K562 (cell line): ENCODE measurements around the gene TRIM38. TPM values are rescaled to one million over a fixed set of nuclear protein-coding genes. Genes with fewer than 3 reads are reported as not detected.

Source experiments
- ADNP ChIP-seq: fragments of 200-800 bp; sonication (Bioruptor generic); IDR thresholded peaks from 2 replicates; pipeline ENCODE4 v1.6.1; 2016; ENCODE audit warnings: missing genetic modification characterization, missing compliant biosample characterization
- ARID1B ChIP-seq: fragments of 450-650 bp; IDR thresholded peaks from 2 replicates; pipeline ENCODE4 v1.6.1; 2016; ENCODE audit warnings: antibody characterized with exemption, mild to moderate bottlenecking, inconsistent platforms
- CC2D1A ChIP-seq: fragments of 450-650 bp; IDR thresholded peaks from 2 replicates; pipeline ENCODE4 v1.6.1; 2017; ENCODE audit warnings: mild to moderate bottlenecking
- CUX1 ChIP-seq: fragments of 200-800 bp; sonication (Bioruptor generic); IDR thresholded peaks from 2 replicates; pipeline ENCODE4 v1.6.1; 2016; ENCODE audit warnings: missing genetic modification characterization, missing compliant biosample characterization
- FOXJ3 ChIP-seq: sonication (generic); formaldehyde crosslinking; IDR thresholded peaks from 2 replicates; pipeline ENCODE4 v1.4.0; 2020; ENCODE audit warnings: mild to moderate bottlenecking, missing genetic modification reagents
- FOXO4 ChIP-seq: fragments of 450-650 bp; formaldehyde crosslinking; IDR thresholded peaks from 2 replicates; pipeline ENCODE4 v1.4.0; 2020; ENCODE audit warnings: mild to moderate bottlenecking, moderate library complexity
- HNRNPL ChIP-seq: fragments of 200-400 bp; formaldehyde crosslinking; IDR thresholded peaks from 2 replicates; pipeline ENCODE4 v1.6.1; 2017; ENCODE audit warnings: low read depth, mild to moderate bottlenecking, low read length
- IRF2 ChIP-seq: sonication (generic); formaldehyde crosslinking; IDR thresholded peaks from 2 replicates; pipeline ENCODE4 v1.8.1; 2022; ENCODE audit warnings: mild to moderate bottlenecking, missing genetic modification reagents
- MCM3 ChIP-seq: fragments of 450-650 bp; IDR thresholded peaks from 2 replicates; pipeline ENCODE4 v1.6.1; 2016
- MLX ChIP-seq, 2 experiments: fragments of 450-650 bp in 1 of 2; sonication (generic) in 1 of 2; formaldehyde crosslinking; conservative IDR thresholded peaks; 2 replicates each; pipeline versions ENCODE4 v1.4.0 to v1.8.1; 2020 to 2022; ENCODE audit warnings: mild to moderate bottlenecking in 1 of 2, missing genetic modification reagents in 1 of 2
- NFE2L1 ChIP-seq: fragments of 450-650 bp; IDR thresholded peaks from 2 replicates; pipeline ENCODE4 v1.6.1; 2016; ENCODE audit warnings: missing genetic modification characterization, low read depth, mild to moderate bottlenecking, missing compliant biosample characterization, moderate library complexity, borderline replicate concordance
- POLR3A ChIP-seq: IDR thresholded peaks from 2 replicates; pipeline ENCODE4 v1.6.1; 2011; ENCODE audit warnings: borderline replicate concordance, mild to moderate bottlenecking, moderate library complexity; ENCODE audit not compliant: insufficient read length, insufficient read depth; ENCODE audit errors: extremely low read depth
- RBM14 ChIP-seq: fragments of 200-400 bp; formaldehyde crosslinking; IDR thresholded peaks from 2 replicates; pipeline ENCODE4 v1.6.1; 2018; ENCODE audit warnings: low read depth, mild to moderate bottlenecking, low read length, moderate library complexity, borderline replicate concordance; ENCODE audit not compliant: insufficient read depth
- SMAD1 ChIP-seq: fragments of 150-350 bp; IDR thresholded peaks from 2 replicates; pipeline ENCODE4 v1.6.1; 2014; ENCODE audit warnings: low read length, low read depth; ENCODE audit not compliant: partially characterized antibody
- SMAD2 ChIP-seq: fragments of 150-350 bp; IDR thresholded peaks from 2 replicates; pipeline ENCODE4 v1.6.1; 2014; ENCODE audit warnings: low read depth, mild to moderate bottlenecking, low read length
- ZBTB12 ChIP-seq: fragments of 250-450 bp; sonication (Bioruptor Pico); IDR thresholded peaks from 2 replicates; pipeline ENCODE4 v1.4.0; 2020
- ZNF124 ChIP-seq: sonication (generic); formaldehyde crosslinking; IDR thresholded peaks from 2 replicates; pipeline ENCODE4 v1.8.1; 2022; ENCODE audit warnings: missing genetic modification reagents
- ZNF282 ChIP-seq: sonication (generic); formaldehyde crosslinking; IDR thresholded peaks from 2 replicates; pipeline ENCODE4 v1.8.1; 2023; ENCODE audit warnings: missing genetic modification reagents
- ZNF408 ChIP-seq: fragments of 250-450 bp; sonication (Bioruptor Pico); IDR thresholded peaks from 2 replicates; pipeline ENCODE4 v1.4.0; 2020; ENCODE audit warnings: low read depth, mild to moderate bottlenecking, moderate library complexity
- ZNF77 ChIP-seq: fragments of 250-450 bp; sonication (Bioruptor Pico); IDR thresholded peaks from 2 replicates; pipeline ENCODE4 v1.5.0; 2020
- ZNF79 ChIP-seq: fragments of 250-450 bp; sonication (Bioruptor Pico); IDR thresholded peaks from 2 replicates; pipeline ENCODE4 v1.4.0; 2020; ENCODE audit warnings: low read depth, mild to moderate bottlenecking, moderate library complexity
- polyA plus RNA-seq, 8 experiments: library from polyadenylated mRNA; depleted of rRNA in 4 of 8; stranded (reverse) in 5 of 8; unstranded in 3 of 8; fragments of >200 nt; fragmentation: Nextera tagmentation in 2 of 8; fragmentation: Illumina TruSeq in 1 of 8; extraction: Ambion mirVana in 2 of 8; extraction: Trizol in 1 of 8; gene quantifications; 2 replicates each; pipeline versions ENCODE4 v1.2.1 to v1.2.3, GENCODE V29; 2011 to 2014; ENCODE audit warnings: inconsistent platforms in 1 of 8, missing spikeins in 1 of 8
- total RNA-seq, 7 experiments: library from RNA; depleted of rRNA in 6 of 7; stranded (reverse); fragments of >200 nt in 6 of 7; fragmentation: Illumina TruSeq in 2 of 7; extraction: Trizol in 2 of 7; gene quantifications; 2 replicates each; pipeline versions ENCODE4 v1.2.1 to v1.2.3, GENCODE V29; 2011 to 2021; ENCODE audit warnings: low replicate concordance in 1 of 7

The TRIM38 gene
- total and polyA plus RNA-seq, 9 of the 15 experiments (the other 6 are each of a cell fraction or from before 2014, with no cell fraction given) = 1.7 to 6.7 (median 6.3) TPM

- peak; percentile 92 for TF ChIP-seq ZNF77 (CRISPR knock-in tag)
- TF ChIP-seq MLX (CRISPR knock-in tag; conservative IDR thresholded peaks at IDR 0.05) = peak in 1 of 2 experiments; percentile 95; a peak in 3 of 4 replicates
- TF ChIP-seq RBM14 = no peak
- peak; percentile 89; the same call in 1 of the 2 replicates for TF ChIP-seq FOXO4 (CRISPR knock-in tag)
- no peak for TF ChIP-seq ZNF124
- TF ChIP-seq ADNP (tag) = no peak
- TF ChIP-seq CUX1 (CRISPR knock-in tag) = no peak
- no peak for TF ChIP-seq ZNF282 (CRISPR knock-in tag)
- TF ChIP-seq ZBTB12 (CRISPR knock-in tag) = peak; percentile 29; the same call in 1 of the 2 replicates
- peak; percentile 96 for TF ChIP-seq HNRNPL
- peak; percentile 72 for TF ChIP-seq ARID1B
- TF ChIP-seq NFE2L1 (tag) = no peak
- TF ChIP-seq POLR3A = no peak
- no peak for TF ChIP-seq ZNF408 (CRISPR knock-in tag)
- TF ChIP-seq SMAD2 = no peak
- no peak for TF ChIP-seq FOXJ3 (CRISPR knock-in tag)
- no peak for TF ChIP-seq ZNF79 (CRISPR knock-in tag)
- no peak for TF ChIP-seq IRF2 (CRISPR knock-in tag)
- TF ChIP-seq CC2D1A = peak; percentile 100
- TF ChIP-seq SMAD1 = peak; percentile 100
- TF ChIP-seq MCM3 = no peak
These were observed 64.4 kb downstream of the TRIM38 start (continued) for GRCh38 chr6:26026833-26027490.
